NCI-H1092 (cell line): ENCODE results near the gene ID1.
"Not testable (repeated sequence)": the region's sequence is repeated elsewhere in the genome, so short reads cannot be mapped to it uniquely, and the experiment has no call there.

ENCODE experiments used
- DNase-seq: peaks from one replicate; lab custom pipeline; 2025; lab: John Stamatoyannopoulos, UW

The ID1 gene

DNA sequence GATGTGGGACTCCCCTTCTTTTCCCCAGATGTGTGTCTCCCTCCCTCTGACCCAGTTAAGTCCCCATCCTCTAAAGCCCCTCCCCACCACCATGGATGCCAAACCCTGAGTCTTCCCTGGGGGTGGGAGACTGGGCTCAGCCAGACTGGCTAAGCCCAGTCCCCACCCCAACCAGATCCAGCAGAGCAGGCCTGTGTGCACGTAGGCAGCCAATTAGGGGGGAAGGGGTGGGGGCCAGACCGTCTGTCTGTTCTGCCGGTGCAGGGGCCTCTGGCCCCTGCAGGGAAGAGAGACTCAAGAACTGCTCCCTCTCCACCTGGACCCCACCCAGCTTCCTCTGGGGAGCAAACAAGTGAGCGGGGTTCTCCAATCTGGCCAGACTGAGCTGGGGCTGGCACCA is 33.2 kb downstream of the ID1 start:
- no peak for DNase-seq

DNA sequence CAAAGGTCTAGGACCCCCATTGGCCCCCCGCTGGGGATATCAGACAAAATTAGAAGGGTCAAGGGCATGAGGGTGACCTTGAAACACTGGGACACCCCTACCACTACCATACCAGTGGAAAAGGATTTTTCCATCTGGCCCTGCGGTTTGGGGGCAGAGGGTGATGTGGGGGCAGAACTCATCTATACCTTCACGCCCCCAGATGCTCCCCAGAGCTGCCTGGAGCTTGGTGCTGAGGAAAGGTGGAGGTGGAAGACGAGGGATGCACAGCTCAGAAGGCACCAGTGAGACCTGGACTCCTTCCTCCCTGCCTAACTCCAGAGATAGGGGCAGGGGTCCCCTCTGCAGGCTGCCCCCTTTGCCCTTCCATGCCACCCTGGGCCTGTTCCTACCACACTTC is 33.7 kb downstream of the ID1 start:
- no peak for DNase-seq

DNA sequence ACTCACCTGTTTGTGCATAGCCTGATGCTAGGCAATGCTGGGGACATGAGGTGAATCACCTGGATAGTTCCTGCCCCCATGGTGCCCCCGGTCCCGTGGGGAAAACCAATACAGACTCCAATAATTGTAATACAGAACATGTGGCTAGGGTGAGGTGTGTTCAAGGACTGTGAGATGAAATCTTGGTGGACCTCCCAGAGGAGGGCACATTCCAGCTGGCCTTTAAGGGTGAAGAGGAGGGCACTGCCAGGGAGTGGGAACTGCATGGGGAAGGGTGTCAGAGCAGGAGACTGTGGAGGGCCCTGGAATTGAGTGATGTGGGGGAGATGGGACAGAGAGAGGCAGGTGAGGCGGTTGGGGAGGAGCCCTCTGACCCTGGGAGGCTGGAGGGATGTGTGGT is 35.2 kb downstream of the ID1 start:
- no peak for DNase-seq

- no peak for DNase-seq
Observed at GRCh38 chr20:31641391-31641790, 36.3 kb downstream of the ID1 start.

DNA sequence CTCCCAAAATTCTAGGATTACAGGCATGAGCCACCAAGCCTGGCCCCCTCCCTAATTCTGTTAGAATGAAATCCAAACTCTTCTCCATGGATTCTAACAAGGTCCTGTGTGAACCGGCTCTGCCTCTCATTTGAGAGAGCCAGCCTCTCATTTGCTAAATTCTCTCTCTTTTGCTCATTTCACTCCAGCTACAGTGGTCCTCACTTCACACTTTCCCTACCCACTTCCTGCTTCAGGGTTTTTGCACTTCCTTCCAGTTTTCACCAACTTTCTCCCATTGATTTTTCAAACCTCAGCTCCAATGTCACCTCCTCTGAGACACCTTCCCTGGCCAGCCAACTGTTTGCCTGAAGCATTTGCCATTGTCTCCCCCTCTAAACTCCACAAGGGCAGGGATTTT is 37.7 kb downstream of the ID1 start:
- DNase-seq: no peak

- DNase-seq: no peak
Observed at GRCh38 chr20:31643522-31643921, 38.4 kb downstream of the ID1 start.

DNA sequence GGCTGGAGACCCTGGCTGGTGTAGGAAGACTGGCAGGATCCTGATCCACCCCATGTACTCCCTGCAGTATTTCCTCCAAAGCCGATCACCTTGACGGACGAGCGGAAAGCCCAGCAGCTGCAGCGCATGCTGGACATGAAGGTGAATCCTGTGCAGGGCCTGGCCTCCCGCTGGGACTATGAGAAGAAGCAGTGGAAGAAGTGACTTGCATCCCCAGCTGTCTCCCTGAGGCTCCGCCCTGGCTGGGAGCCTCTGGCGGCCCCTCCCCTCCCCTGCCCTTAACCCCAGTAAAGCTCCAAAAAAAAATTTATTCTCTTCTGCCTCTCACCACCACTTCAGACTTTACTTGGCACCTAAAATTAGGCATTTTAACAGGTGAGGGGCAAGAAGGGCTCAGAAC is 39.6 kb downstream of the ID1 start:
- DNase-seq: no peak

DNA sequence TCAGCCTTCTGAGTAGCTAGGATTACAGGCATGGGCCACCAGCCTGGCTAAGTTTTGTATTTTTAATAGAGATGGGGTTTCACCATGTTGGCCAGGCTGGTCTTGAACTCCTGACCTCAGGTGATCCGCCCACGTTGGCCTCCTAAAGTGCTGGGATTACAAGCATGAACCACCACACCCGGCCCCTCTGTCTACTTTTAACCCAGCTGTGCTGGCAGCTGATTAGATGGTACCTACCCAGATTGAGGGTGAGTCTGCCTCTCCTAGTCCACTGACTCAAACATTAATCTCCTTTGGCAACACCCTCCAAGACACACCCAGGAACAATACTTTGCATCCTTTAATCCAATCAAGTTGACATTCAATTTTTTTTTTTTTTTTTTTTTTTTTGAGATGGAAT is 43.0 kb downstream of the ID1 start:
- DNase-seq: not testable (repeated sequence)

- DNase-seq: peak; percentile 50
Observed at GRCh38 chr20:31652917-31653396, 47.9 kb downstream of the ID1 start.

DNA sequence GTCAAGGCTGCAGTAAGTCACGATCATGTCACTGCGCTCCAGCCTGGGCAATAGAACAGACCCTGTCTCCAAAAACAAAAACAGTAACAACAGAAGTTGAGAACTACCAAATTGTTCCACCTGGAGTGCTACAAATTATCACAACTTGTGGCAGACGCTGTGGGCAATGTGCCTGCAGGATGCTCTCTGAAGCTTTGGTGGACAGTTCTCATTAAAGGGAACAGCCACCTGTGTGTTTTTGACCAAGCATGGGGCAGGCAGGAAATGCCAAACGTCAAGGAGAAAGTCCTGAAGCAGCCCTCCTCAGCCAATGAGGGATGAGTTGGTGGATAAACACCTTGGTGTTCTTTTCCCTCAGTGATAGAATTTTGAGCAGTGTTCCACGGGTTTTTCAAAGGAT is 48.5 kb downstream of the ID1 start:
- no peak for DNase-seq

DNA sequence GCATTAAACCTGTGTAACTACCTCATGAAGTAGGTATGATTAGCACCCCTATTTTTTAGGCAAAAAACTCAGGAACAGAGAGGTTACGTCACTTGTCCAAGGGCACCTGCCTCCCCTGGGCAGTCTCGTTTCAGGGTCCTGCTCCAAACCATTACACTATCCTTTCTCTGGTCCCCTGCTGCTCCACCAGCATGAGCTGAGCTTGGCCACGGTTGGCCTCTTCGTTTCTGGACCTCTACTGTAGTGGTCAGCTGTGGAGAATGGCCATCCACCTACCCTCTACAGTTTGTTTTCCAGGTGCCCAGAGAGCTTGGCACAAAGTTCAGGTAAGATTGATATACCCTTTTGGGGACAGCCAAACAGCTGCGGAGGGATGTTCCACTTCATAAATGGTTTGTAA is 49.4 kb downstream of the ID1 start:
- no peak for DNase-seq
